Smooth muscle cell (in vitro differentiated cells): Measurements from ENCODE around the gene OR6C6. TPM values are rescaled to one million over a fixed set of nuclear protein-coding genes. Genes with fewer than 3 reads are reported as not detected.

ENCODE experiments used
- DNase-seq: peaks from one replicate; lab custom pipeline; 2025; ENCODE audit not compliant: unreplicated experiment; lab: John Stamatoyannopoulos, UW
- H2AFZ ChIP-seq: fragments of 200-600 bp; sonication (generic); 2 replicates; pipeline ENCODE4 v1.6.0; 2016; ENCODE audit warnings: antibody characterized with exemption, low read depth, mild to moderate bottlenecking
- H3F3A ChIP-seq: fragments of 200-600 bp; sonication (generic); 2 replicates; pipeline ENCODE4 v1.6.0; 2017; ENCODE audit warnings: antibody characterized with exemption, low read depth
- H3K27ac ChIP-seq: fragments of 200-600 bp; sonication (generic); 2 replicates; pipeline ENCODE4 v1.5.1; 2016; ENCODE audit warnings: low read depth, mild to moderate bottlenecking
- H3K27me3 ChIP-seq: fragments of 200-600 bp; sonication (generic); 2 replicates; pipeline ENCODE4 v1.6.1; 2016; ENCODE audit warnings: low read depth, mild to moderate bottlenecking
- H3K36me3 ChIP-seq: fragments of 200-600 bp; sonication (generic); 2 replicates; pipeline ENCODE4 v1.5.1; 2016; ENCODE audit warnings: low read depth
- H3K4me1 ChIP-seq: fragments of 200-600 bp; sonication (generic); 2 replicates; pipeline ENCODE4 v1.5.1; 2016; ENCODE audit warnings: low read depth
- H3K4me2 ChIP-seq: fragments of 200-600 bp; sonication (generic); 2 replicates; pipeline ENCODE4 v1.6.0; 2016; ENCODE audit warnings: mild to moderate bottlenecking
- H3K4me3 ChIP-seq: fragments of 200-600 bp; sonication (generic); 2 replicates; pipeline ENCODE4 v1.5.1; 2016; ENCODE audit warnings: mild to moderate bottlenecking
- H3K79me2 ChIP-seq: fragments of 200-600 bp; sonication (generic); 2 replicates; pipeline ENCODE4 v1.6.0; 2016; ENCODE audit warnings: low read depth, mild to moderate bottlenecking
- H3K9ac ChIP-seq: fragments of 200-600 bp; sonication (generic); 2 replicates; pipeline ENCODE4 v1.6.0; 2016; ENCODE audit warnings: low read depth
- H3K9me3 ChIP-seq: fragments of 200-600 bp; sonication (generic); replicated peaks from 2 replicates; pipeline ENCODE4 v1.5.1; 2016; ENCODE audit warnings: low read depth
- H4K20me1 ChIP-seq: fragments of 200-600 bp; sonication (generic); 2 replicates; pipeline ENCODE4 v1.6.0; 2016; ENCODE audit warnings: low read depth
- CTCF ChIP-seq: fragments of 200-600 bp; sonication (generic); IDR thresholded peaks from 2 replicates; pipeline ENCODE4 v1.5.1; 2017; ENCODE audit warnings: borderline replicate concordance, mild to moderate bottlenecking, antibody characterized with exemption; ENCODE audit not compliant: insufficient read depth, poor library complexity, severe bottlenecking
- WGBS: methylation state at CpG from one replicate; pipeline ENCODE4 v1.1.7; 2016; ENCODE audit warnings: low lambda C conversion rate; 5-methylcytosine and 5-hydroxymethylcytosine counted together
- polyA plus RNA-seq: library from polyadenylated mRNA; unstranded; fragments of >200 nt; fragmentation: Nextera tagmentation; extraction: Ambion mirVana; gene quantifications from 2 replicates; pipeline ENCODE4 v1.2.1, GENCODE V29; 2016
- total RNA-seq: library from RNA; depleted of rRNA; stranded (reverse); fragments of >200 nt; gene quantifications from 2 replicates; pipeline ENCODE4 v1.2.3, GENCODE V29; 2014

Gene OR6C6
- total and polyA plus RNA-seq, 2 experiments from 2014 or later, result not detected

DNA sequence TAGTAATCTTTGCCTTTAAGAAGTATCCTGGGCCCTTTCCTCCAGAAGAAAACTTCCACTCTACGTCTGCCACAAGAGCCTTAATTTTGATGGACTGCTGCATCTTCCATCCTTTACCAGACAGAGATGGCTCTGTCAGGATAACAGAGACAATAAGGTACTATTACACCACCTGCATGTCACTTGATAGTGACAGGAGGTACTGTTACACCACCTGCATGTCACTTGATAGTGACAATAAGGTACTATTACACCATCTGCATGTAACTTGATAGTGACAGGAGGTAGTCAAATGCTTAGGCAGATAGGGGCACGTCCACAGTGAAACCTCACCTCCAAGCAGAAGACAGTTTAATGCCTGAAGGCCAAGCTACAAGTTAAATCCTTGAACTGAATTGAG lies 38.1 kb downstream of the OR6C6 start:
- WGBS, result 91% methylated on average over 2 of the region's 2 CpGs
- H2AFZ ChIP-seq, result no peak overlapping the region
- no peak overlapping the region for H3K4me2 ChIP-seq
- no peak for DNase-seq
- H4K20me1 ChIP-seq, result no peaks in the 10 kb centered on the region
- H3K9me3 ChIP-seq, result no peaks in the 10 kb centered on the region
- H3K9ac ChIP-seq, result no peak overlapping the region
- no peaks in the 10 kb centered on the region for H3K79me2 ChIP-seq
- no peaks in the 10 kb centered on the region for H3K4me1 ChIP-seq
- no peaks in the 10 kb centered on the region for H3K36me3 ChIP-seq
- H3K27me3 ChIP-seq, result no peaks in the 10 kb centered on the region
- no peak overlapping the region for H3K4me3 ChIP-seq
- no peak for TF ChIP-seq CTCF
- no peak overlapping the region for H3K27ac ChIP-seq
- H3F3A ChIP-seq, result no peaks in the 10 kb centered on the region

DNA sequence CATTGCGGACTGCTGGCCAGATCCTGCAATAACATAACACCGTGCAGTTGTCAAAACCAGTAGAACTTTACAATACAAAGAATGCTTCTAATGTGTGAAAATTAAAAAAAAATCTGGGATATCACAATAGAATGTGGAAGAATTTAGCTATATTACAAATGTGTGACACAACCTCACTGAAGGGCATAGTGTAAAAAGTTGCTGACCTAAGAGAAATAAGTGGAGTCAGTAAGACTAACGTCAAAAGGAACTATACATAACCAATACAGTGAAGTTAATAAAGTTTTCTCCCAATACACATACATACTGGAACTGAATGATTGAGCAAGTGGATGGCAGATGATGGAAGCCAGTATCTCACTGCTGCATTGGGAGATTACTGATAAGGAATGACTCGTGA lies 39.5 kb downstream of the OR6C6 start:
- H3K79me2 ChIP-seq, result no peaks in the 10 kb centered on the region
- H3K9me3 ChIP-seq, result no peaks in the 10 kb centered on the region
- no peak overlapping the region for H3K9ac ChIP-seq
- no peaks in the 10 kb centered on the region for H3K27me3 ChIP-seq
- no peak overlapping the region for H3K4me3 ChIP-seq
- no peaks in the 10 kb centered on the region for H3K36me3 ChIP-seq
- 86% methylated on average over 4 of the region's 4 CpGs for WGBS
- H3K4me2 ChIP-seq, result no peak overlapping the region
- no peaks in the 10 kb centered on the region for H3F3A ChIP-seq
- H2AFZ ChIP-seq, result no peak overlapping the region
- no peak for TF ChIP-seq CTCF
- no peak overlapping the region for H3K27ac ChIP-seq
- no peaks in the 10 kb centered on the region for H4K20me1 ChIP-seq
- H3K4me1 ChIP-seq, result no peaks in the 10 kb centered on the region
- no peak for DNase-seq

- Histone ChIP-seq H3K36me3 (no peaks in the 10 kb centered on the region), H3F3A (no peaks in the 10 kb centered on the region), H4K20me1 (no peaks in the 10 kb centered on the region), H3K4me3 (no peak overlapping the region), H3K27me3 (no peaks in the 10 kb centered on the region), H3K27ac (no peak overlapping the region), H3K9ac (no peak overlapping the region), H3K4me2 (no peak overlapping the region), H2AFZ (no peak overlapping the region), H3K4me1 (no peaks in the 10 kb centered on the region), H3K9me3 (no peaks in the 10 kb centered on the region), H3K79me2 (no peaks in the 10 kb centered on the region)
- TF ChIP-seq CTCF, result no peak
- no peak for DNase-seq
These were observed 43.1 kb downstream of the OR6C6 start for GRCh38 chr12:55253281-55253680.

GRCh38 chr12:55250944-55251343 lies 45.4 kb downstream of the OR6C6 start:
- H3K9me3 ChIP-seq, result no peaks in the 10 kb centered on the region
- H3K4me1 ChIP-seq, result no peaks in the 10 kb centered on the region
- H3K27me3 ChIP-seq, result no peaks in the 10 kb centered on the region
- no peaks in the 10 kb centered on the region for H4K20me1 ChIP-seq
- no peak overlapping the region for H3K9ac ChIP-seq
- DNase-seq, result no peak
- no peak for TF ChIP-seq CTCF
- H3K79me2 ChIP-seq, result no peaks in the 10 kb centered on the region
- H3K4me2 ChIP-seq, result no peak overlapping the region
- no peak overlapping the region for H2AFZ ChIP-seq
- H3K27ac ChIP-seq, result no peak overlapping the region
- 50% methylated on average over 3 of the region's 3 CpGs for WGBS
- no peaks in the 10 kb centered on the region for H3F3A ChIP-seq
- no peak overlapping the region for H3K4me3 ChIP-seq
- no peaks in the 10 kb centered on the region for H3K36me3 ChIP-seq
